ENCODE results near the gene LCN15. TPM values are rescaled to one million over a fixed set of nuclear protein-coding genes. Genes with fewer than 3 reads are reported as not detected.

LCN15 gene
- total RNA-seq, 4 donors from 2014 or later = not detected

DNA sequence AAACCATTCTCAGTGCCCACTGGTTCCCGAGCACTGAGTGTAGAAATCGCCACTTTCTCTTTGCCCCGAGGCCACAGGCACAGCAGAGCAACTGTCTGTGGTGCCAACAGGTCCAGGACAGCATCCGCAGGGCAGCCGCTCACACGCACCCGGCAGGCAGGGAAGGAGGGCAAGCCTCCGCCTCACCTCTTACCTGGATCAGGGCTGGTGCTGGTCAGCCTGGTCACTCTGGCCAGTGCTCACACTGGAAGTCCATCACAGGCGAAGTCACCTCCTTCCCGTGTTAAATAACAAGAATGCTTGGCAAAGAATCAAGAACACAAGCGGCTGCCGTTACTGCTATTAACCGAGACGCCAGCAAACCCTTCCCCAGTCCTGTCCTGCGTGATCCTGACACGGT is 38.2 kb downstream of the LCN15 start:
- TF ChIP-seq, protein P1, sequence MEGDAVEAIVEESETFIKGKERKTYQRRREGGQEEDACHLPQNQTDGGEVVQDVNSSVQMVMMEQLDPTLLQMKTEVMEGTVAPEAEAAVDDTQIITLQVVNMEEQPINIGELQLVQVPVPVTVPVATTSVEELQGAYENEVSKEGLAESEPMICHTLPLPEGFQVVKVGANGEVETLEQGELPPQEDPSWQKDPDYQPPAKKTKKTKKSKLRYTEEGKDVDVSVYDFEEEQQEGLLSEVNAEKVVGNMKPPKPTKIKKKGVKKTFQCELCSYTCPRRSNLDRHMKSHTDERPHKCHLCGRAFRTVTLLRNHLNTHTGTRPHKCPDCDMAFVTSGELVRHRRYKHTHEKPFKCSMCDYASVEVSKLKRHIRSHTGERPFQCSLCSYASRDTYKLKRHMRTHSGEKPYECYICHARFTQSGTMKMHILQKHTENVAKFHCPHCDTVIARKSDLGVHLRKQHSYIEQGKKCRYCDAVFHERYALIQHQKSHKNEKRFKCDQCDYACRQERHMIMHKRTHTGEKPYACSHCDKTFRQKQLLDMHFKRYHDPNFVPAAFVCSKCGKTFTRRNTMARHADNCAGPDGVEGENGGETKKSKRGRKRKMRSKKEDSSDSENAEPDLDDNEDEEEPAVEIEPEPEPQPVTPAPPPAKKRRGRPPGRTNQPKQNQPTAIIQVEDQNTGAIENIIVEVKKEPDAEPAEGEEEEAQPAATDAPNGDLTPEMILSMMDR (IDR thresholded peaks at IDR 0.05) = no peak
- no peak for TF ChIP-seq POLR2A (IDR thresholded peaks at IDR 0.05)
- intact Hi-C loops (cut with DNase I) = no loop called here
- no peak for DNase-seq
- Histone ChIP-seq H3K9me3 (no peaks in the 10 kb centered on the region), H3K4me3 (peak overlapping the region; percentile 58 to 95 (median 74)), H3K27me3 (no peaks in the 10 kb centered on the region), H3K36me3 (peaks cover 23 to 56% (median 41%) of the 10 kb centered on the region in 3 donors), H3K27ac (peak overlapping the region; percentile 73 to 91 (median 84)), H3K4me1 (peaks cover 51 to 80% (median 65%) of the 10 kb centered on the region in 3 donors)
- 34% methylated on average over 6 of the region's 16 CpGs; no CpG with 5 or more reads in 1 of the 2 donors for WGBS, 2 donors

DNA sequence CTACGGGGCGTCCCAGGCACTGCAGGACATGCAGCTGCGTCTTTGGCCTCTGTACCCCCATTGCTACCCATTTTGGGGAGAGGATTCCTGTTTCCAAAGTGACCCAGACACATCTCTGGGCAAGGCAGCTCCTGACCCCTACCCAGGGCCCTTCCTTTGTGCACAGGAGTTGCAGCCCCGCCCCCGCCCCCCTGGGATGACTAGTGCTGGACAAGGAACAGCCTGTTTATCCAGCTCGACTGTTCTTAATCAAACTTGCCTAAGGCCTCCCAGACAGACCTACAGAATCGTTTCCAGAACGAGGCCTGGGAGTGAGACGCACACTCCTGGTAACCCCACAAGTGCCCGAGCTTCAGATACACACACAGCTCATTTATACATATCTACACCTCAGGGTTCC is 38.7 kb downstream of the LCN15 start:
- no peak for TF ChIP-seq POLR2A (IDR thresholded peaks at IDR 0.05)
- TF ChIP-seq, protein P1 (IDR thresholded peaks at IDR 0.05) = no peak
- H3K9me3 ChIP-seq = no peaks in the 10 kb centered on the region
- H3K27ac ChIP-seq = peak overlapping the region; percentile 73 to 91 (median 84)
- 42 to 64% methylated on average over 7 of the region's 10 CpGs for WGBS, 2 donors
- H3K4me1 ChIP-seq = peaks cover 56 to 85% (median 71%) of the 10 kb centered on the region in 3 donors
- intact Hi-C loops (cut with DNase I) = no loop called here
- H3K27me3 ChIP-seq = no peaks in the 10 kb centered on the region
- DNase-seq = no peak
- peaks cover 23 to 56% (median 41%) of the 10 kb centered on the region in 3 donors for H3K36me3 ChIP-seq
- peak overlapping the region; percentile 58 to 95 (median 74) for H3K4me3 ChIP-seq

DNA sequence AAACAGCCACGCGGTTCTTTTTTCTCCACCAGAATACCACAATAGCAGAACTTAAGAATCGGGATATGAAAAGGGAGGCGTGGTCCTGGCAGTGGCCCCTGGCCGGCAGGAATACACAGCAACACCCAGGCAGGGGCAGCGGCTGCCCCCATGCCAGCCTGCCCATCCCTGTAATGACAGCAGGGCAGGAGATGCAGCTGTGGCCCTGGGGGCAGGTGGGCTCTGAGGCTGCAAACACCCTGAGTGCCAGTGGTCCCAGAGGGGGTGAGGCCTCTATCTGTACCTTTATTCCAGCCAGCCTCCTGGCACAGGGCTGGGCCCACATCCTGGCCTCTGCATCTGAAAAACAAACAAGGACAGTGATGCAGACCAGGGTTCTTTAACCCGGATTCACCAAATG is 39.5 kb downstream of the LCN15 start:
- 54 to 80% methylated on average over 7 of the region's 7 CpGs for WGBS, 2 donors
- no peak for DNase-seq
- H3K9me3 ChIP-seq = no peaks in the 10 kb centered on the region
- peaks cover 23 to 56% (median 41%) of the 10 kb centered on the region in 3 donors for H3K36me3 ChIP-seq
- TF ChIP-seq, protein P1 (IDR thresholded peaks at IDR 0.05) = no peak
- TF ChIP-seq POLR2A (IDR thresholded peaks at IDR 0.05) = no peak
- H3K27ac ChIP-seq = no peak overlapping the region
- H3K4me3 ChIP-seq = no peak overlapping the region
- H3K27me3 ChIP-seq = no peaks in the 10 kb centered on the region
- H3K4me1 ChIP-seq = peaks cover 65 to 94% (median 79%) of the 10 kb centered on the region in 3 donors
- intact Hi-C loops (cut with DNase I) = no loop called here

DNA sequence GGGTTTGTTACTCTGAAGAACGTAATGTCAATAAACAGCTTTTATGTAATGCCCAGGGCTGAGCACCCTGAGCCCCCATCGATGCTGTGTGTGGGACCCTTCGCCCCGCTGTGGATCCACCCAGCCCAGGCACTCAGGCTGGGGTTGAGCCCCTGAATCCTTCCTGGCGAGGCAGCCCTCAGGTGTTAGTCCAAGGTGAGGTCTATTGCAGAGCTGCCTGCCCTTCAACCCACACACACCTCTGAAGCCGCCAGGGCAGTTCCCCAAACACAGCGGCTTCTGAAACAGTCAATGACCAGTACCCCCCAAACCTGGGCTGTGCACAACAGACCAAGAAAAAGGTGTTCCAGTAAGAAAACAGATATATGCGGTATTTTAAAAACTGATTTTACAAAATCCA is 40.3 kb downstream of the LCN15 start:
- no peak overlapping the region for H3K27ac ChIP-seq
- no peak overlapping the region for H3K4me3 ChIP-seq
- no peaks in the 10 kb centered on the region for H3K9me3 ChIP-seq
- intact Hi-C loops (cut with DNase I) = no loop called here
- peaks cover 23 to 56% (median 41%) of the 10 kb centered on the region in 3 donors for H3K36me3 ChIP-seq
- peaks cover 68 to 95% (median 81%) of the 10 kb centered on the region in 3 donors for H3K4me1 ChIP-seq
- peaks cover 0 to 4% (median 0%) of the 10 kb centered on the region in 4 donors for H3K27me3 ChIP-seq
- 83 to 92% methylated on average over 4 to 7 of the region's 8 CpGs for WGBS, 2 donors
- no peak for DNase-seq
- TF ChIP-seq, protein P1 (IDR thresholded peaks at IDR 0.05) = no peak
- no peak for TF ChIP-seq POLR2A (IDR thresholded peaks at IDR 0.05)

DNA sequence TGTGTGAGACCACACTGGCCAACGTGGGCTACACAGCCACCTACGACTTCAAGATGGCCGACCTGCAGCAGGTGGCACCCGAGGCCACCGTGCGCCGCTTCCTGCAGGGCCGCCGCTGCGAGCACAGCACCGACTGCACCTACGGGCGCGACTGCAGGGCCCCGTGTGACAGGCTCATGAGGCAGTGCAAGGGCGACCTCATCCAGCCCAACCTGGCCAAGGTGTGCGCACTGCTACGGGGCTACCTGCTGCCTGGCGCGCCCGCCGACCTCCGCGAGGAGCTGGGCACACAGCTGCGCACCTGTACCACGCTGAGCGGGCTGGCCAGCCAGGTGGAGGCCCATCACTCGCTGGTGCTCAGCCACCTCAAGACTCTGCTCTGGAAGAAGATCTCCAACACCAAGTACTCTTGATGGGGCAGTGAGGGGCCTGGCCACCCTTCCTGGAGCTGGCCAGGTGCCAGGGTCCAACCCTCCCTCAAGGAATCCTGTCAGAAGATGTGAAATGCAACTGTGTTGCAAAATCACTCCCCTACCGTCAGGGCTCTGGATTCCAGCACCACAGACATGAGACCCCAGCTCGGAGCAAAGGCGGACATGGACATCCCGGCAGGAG is 40.8 kb downstream of the LCN15 start:
- no peak for DNase-seq
- TF ChIP-seq, protein P1 (IDR thresholded peaks at IDR 0.05) = no peak
- no peak for TF ChIP-seq POLR2A (IDR thresholded peaks at IDR 0.05)
- H3K27me3 ChIP-seq = peaks cover 0 to 4% (median 0%) of the 10 kb centered on the region in 4 donors
- no peak overlapping the region for H3K4me3 ChIP-seq
- intact Hi-C loops (cut with DNase I) = no loop called here
- WGBS, 2 donors = 57 to 89% methylated on average over 2 to 10 of the region's 32 CpGs
- H3K36me3 ChIP-seq = peaks cover 23 to 56% (median 41%) of the 10 kb centered on the region in 3 donors
- no peaks in the 10 kb centered on the region for H3K9me3 ChIP-seq
- no peak overlapping the region for H3K27ac ChIP-seq
- peaks cover 67 to 95% (median 76%) of the 10 kb centered on the region in 3 donors for H3K4me1 ChIP-seq
